HG03039 (cell line): ENCODE results near the gene NELFCD.
A peak's percentile ranks its signal among the peaks of the same experiment; 100 is the strongest.

Source experiments
- ATAC-seq: cut with Tn5 transposase; IDR thresholded peaks from one replicate; pipeline ENCODE4 v1.9.1; 2021; ENCODE audit warnings: mild to moderate bottlenecking, moderate library complexity; ENCODE audit not compliant: unreplicated experiment

The NELFCD gene

GRCh38 chr20:58993332-58994248 lies 12.5 kb downstream of the NELFCD start:
- no peak for ATAC-seq

DNA sequence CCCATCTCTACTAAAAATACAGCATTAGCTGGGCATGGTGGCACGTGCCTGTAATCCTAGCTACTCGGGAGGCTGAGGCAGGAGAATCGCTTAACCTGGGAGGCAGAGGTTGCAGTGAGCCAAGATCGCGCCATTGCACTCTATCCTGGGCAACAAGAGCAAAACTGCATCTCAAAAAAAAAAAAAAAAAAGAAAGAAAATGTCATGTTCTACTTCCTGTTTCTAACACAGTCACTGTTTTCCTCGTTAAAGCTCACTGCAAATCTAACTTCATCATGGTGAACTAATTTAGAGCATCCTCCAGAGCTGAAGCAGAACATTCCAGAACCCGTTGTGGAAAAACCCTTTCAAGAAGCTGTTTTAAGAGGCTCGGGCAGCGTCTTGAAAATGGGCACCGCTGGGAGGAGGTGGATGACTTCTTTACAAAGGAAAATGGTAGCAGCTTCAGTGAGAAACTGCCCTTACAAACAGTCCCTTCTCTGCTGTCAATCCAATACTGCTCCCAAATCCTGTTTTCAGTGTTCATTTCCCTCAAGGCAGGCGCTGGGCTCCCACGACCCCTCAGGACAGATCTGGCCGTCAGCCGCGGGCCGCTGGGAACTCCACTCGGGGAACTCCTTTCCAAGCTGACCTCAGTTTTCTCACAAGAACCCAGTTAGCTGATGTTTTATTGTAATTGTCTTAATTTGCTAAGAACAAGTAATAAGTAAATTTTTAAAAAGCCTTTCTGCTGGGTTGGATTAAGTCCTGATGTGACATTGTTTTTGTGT lies 13.5 kb downstream of the NELFCD start:
- ATAC-seq, result no peak

DNA sequence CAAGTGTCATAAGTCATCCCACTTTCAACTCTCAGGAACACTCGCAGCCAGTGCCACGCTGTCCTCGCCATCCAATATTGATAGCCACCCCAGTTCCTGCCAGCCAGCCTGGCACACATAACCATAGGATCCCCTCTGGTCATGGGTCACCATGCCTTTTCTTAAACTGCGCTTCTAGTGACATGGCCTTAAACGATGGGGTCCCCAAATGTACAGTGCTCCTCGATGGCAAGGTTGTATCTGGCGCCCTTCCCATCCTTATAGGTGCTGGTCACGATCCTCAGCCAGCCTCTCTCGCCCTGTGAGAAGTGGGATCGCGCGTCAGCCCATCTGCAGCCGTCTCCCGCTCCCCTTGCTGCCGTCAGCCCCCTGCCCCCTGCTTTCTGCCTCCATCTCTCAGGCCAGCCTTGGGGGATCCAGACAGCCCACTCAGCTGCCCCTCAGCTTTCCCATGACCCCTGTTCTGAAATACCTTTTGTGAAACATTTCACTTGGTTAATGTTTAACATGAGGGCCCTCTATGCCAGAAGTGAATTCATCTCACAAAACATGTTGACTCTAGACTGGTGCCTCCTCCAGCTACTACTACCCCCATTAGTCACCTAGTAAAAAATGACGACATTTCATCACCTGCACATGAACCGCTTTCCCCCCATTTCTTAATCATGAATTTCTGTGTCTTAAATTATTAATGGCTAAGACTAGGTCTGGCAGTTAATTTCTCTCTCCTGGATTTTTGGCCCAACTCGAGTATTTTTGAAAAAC lies 14.6 kb downstream of the NELFCD start:
- ATAC-seq, result no peak

DNA sequence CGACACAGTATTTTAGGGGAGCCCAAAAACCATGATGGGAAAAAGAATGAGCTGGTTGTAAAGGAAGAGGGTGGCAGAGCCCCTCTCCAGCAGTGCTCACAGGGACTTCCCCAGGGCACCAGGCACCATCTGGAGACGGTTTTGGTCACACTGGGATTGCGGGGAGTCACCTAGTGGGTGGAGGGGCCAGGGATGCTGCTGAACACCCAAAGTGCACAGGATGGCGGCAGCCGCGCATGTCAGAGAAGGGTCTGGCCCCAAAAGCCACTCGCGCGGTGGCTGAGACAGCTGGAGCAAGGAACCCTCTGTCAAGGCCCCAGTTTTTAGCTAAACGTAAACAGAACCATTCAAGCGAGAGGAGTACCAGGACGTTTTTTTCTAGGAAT lies 15.2 kb downstream of the NELFCD start:
- ATAC-seq, result no peak

GRCh38 chr20:58997141-58997770 lies 16.2 kb downstream of the NELFCD start:
- no peak for ATAC-seq

DNA sequence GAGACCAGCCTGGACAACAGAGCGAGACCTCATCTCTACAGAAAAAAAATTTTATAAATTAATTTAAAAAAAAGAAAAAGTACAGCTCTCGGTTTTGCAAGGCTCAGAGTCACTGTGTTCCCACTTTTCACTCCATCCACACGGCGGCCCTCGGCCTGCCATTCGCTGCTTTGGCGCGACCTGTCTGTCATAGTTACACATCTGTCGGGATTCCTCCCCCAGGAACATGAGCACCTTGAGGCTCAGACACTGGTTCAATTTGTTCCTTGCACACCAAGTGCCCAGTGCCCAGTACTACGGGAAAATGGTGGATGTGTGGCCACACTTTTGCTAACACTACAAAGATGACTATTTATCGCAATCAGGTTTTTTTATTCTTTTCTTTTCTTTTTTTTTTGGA lies 17.6 kb downstream of the NELFCD start:
- ATAC-seq, result no peak

GRCh38 chr20:59000326-59000725 lies 19.3 kb downstream of the NELFCD start:
- ATAC-seq, result no peak

- no peak for ATAC-seq
Measured at GRCh38 chr20:59001068-59001448, 20.0 kb downstream of the NELFCD start.

GRCh38 chr20:59001449-59002171 lies 20.6 kb downstream of the NELFCD start:
- no peak for ATAC-seq

DNA sequence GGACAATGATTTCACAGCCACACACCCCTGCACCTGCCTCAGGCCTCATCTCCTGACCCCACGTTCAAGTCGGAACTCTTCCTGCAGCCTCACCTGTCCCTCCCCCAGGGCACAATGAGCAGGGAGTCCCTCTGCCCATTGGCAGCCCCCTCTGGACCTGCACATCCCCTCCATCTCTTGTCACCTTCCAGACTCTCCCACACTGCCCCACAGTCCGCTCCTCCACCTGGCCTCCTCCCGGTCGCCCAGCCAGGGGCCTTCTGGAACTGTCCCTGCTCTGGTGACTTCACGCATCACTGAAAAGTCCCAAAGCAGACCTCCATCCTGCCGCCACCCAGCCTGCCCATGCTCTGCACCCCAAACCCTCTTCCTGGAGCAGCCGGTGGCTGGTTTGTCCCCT lies 21.3 kb downstream of the NELFCD start:
- ATAC-seq, result no peak

DNA sequence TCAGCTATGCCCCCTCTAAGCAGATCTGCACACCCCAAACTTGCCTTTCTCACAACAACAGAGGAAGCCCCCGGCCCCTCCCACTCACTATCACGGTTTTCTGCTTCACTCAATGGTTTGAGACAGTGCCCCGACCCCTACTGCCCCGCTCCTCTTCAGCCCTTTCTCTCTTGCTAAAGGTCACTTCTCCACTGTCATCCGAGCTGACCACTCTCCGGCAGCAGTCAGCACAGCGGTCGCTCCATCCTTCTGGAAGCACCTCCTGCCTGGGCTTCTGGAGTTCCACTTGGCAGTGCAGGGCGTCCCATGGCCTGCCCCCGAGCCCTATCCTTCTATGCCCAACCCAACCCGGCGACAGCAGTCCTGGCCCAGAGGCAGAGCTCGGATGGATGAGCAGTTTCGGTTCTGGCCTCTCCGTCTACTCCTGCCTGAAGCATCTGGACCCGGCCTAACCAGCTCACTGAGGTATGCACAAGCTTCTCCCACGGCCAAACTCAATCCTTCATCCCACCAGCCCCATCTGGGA lies 21.9 kb downstream of the NELFCD start:
- no peak for ATAC-seq

GRCh38 chr20:59003836-59004492 lies 22.9 kb downstream of the NELFCD start:
- ATAC-seq, result no peak

DNA sequence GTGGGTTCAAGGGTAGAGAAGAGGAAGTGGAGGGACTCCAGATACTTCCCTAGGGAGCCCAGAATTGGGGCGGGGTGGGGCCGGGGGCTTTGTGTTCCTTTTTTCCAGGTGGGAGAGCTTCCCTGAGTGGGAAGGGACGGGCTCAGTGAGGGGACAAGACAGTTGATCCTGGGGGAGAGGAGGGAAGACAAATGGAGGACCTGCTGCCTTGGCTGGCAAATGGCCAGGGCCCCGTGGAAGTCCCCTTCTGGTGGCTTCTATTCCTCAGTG lies 23.4 kb downstream of the NELFCD start:
- no peak for ATAC-seq

- ATAC-seq, result peak; percentile 39
Measured at GRCh38 chr20:59004763-59005522, 23.9 kb downstream of the NELFCD start.

DNA sequence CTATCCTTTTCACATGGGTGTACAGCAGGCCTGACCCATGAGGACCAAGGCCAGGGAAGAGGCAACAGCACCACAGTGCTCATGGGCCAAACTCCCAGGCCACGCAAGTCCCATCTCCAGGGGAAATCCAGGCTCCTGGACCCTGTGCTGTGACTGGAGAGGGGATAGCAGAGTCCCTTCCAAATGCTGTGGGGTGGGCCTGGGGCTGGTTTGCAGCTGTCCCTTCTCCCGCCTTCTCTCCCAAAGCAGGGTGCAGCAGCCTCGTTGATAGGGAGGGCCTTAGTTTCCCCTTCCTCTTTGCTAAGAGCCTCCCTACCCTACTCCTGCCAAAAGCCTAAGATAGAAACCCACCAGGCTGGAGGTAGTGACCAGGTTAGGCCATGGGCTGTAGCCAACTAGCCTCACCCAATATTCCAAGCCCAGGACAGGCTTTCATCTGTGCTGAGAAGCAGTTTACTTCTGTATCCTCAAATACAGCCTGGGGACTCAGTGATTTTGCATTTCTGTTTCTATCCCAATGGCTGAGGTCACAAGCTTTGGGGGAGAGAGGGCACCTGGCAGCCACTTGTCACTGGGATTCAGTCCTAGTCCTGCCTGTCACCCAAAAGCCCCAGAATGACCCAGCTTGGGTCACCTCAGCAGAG lies 24.6 kb downstream of the NELFCD start:
- no peak for ATAC-seq

- no peak for ATAC-seq
Measured at GRCh38 chr20:59006167-59006863, 25.3 kb downstream of the NELFCD start.

GRCh38 chr20:59006864-59007664 lies 26.0 kb downstream of the NELFCD start, which contains the start of gene CTSZ:
Gene CTSZ (minus strand): TSS chr20:59007254. CDS start chr20:59007128, 126 bp downstream.
- ATAC-seq, result peak; percentile 32
